Measurements from ENCODE around the gene BABAM1.

The BABAM1 gene

GRCh38 chr19:17324357-17325114, 57.3 kb downstream of the BABAM1 start:
- no peak for DNase-seq

GRCh38 chr19:17325133-17325532, 57.9 kb downstream of the BABAM1 start:
- DNase-seq: no peak

GRCh38 chr19:17325881-17326594, 58.8 kb downstream of the BABAM1 start:
- no peak for DNase-seq

GRCh38 chr19:17326595-17326966, 59.3 kb downstream of the BABAM1 start:
- no peak for DNase-seq

GRCh38 chr19:17327068-17327653, 59.9 kb downstream of the BABAM1 start:
- DNase-seq: no peak

- DNase-seq: peak; percentile 37
Measured at GRCh38 chr19:17327654-17328516, 60.6 kb downstream of the BABAM1 start.
